HFFc6 (cell line): ENCODE results near the gene TNS3. TPM values are rescaled to one million over a fixed set of nuclear protein-coding genes. Genes with fewer than 3 reads are reported as not detected.

Experiments
- DNase-seq: peaks from one replicate; pipeline ENCODE4 v3.0.0-alpha.2; 2018
- H3K27ac Mint-ChIP-seq: 2 replicates; pipeline ENCODE4 v1.8.0; 2020; ENCODE audit warnings: mild to moderate bottlenecking, mixed read lengths
- H3K27me3 Mint-ChIP-seq: 2 replicates; pipeline ENCODE4 v1.8.0; 2021; ENCODE audit warnings: mild to moderate bottlenecking, moderate library complexity, mixed read lengths; ENCODE audit not compliant: insufficient read depth
- H3K36me3 Mint-ChIP-seq: 2 replicates; pipeline ENCODE4 v1.8.0; 2021; ENCODE audit warnings: low read depth, mixed read lengths
- H3K4me1 Mint-ChIP-seq: 2 replicates; pipeline ENCODE4 v1.8.0; 2020; ENCODE audit warnings: low read depth, mixed read lengths
- H3K4me3 Mint-ChIP-seq: 2 replicates; pipeline ENCODE4 v1.8.0; 2020; ENCODE audit warnings: mild to moderate bottlenecking, moderate library complexity, mixed read lengths
- H3K9me3 Mint-ChIP-seq: 2 replicates; pipeline ENCODE4 v1.8.0; 2020; ENCODE audit warnings: mild to moderate bottlenecking, mixed read lengths
- total RNA-seq, 6 experiments: library from RNA; stranded (reverse); fragmentation: NEBNext Ultra II Directional; extraction: Animal tissue kit (Norgen Biotek cat#: 25700); gene quantifications; 2 replicates in 1 of 6; 3 replicates in 5 of 6; pipeline ENCODE4 v1.2.3, GENCODE V29; 2021
- TF ChIP-seq, protein P1 (sequence below): fragments of 200-600 bp; sonication (generic); IDR thresholded peaks from 2 replicates; pipeline ENCODE4 v1.5.0; 2021; ENCODE audit warnings: antibody characterized with exemption, mild to moderate bottlenecking

TNS3 gene
- total RNA-seq, 6 experiments from 2014 or later: 50.8 to 77.0 (median 67.8) TPM

DNA sequence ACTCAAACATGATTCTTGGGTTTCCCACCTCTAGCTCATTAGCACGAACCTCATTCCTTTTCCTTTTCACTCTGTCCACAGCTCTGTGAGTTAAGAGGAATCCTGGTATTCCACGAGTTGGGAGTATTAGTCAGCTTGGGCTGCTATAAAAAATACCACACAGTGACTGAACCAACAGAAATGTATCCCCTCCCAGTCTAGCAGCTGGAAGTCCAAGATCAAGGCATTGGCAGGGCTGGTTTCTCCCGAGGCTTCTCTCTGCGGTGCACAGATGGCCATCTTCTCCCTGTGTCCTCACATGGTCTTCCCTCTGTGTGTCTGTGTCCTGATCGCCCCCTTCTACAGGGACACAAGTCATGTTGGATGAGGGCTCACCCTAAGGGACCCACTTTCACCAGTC lies 261.6 kb downstream of the TNS3 start:
- Mint-ChIP-seq H3K27ac (peak overlapping the region; percentile 31; the same call in 1 of the 2 replicates), H3K9me3 (peaks cover 14% of the 10 kb centered on the region), H3K4me1 (peaks cover 29% of the 10 kb centered on the region), H3K27me3 (peaks cover 5% of the 10 kb centered on the region), H3K36me3 (peaks cover 58% of the 10 kb centered on the region), H3K4me3 (no peak overlapping the region)
- TF ChIP-seq, protein P1, sequence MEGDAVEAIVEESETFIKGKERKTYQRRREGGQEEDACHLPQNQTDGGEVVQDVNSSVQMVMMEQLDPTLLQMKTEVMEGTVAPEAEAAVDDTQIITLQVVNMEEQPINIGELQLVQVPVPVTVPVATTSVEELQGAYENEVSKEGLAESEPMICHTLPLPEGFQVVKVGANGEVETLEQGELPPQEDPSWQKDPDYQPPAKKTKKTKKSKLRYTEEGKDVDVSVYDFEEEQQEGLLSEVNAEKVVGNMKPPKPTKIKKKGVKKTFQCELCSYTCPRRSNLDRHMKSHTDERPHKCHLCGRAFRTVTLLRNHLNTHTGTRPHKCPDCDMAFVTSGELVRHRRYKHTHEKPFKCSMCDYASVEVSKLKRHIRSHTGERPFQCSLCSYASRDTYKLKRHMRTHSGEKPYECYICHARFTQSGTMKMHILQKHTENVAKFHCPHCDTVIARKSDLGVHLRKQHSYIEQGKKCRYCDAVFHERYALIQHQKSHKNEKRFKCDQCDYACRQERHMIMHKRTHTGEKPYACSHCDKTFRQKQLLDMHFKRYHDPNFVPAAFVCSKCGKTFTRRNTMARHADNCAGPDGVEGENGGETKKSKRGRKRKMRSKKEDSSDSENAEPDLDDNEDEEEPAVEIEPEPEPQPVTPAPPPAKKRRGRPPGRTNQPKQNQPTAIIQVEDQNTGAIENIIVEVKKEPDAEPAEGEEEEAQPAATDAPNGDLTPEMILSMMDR: no peak
- DNase-seq: peak; percentile 31

DNA sequence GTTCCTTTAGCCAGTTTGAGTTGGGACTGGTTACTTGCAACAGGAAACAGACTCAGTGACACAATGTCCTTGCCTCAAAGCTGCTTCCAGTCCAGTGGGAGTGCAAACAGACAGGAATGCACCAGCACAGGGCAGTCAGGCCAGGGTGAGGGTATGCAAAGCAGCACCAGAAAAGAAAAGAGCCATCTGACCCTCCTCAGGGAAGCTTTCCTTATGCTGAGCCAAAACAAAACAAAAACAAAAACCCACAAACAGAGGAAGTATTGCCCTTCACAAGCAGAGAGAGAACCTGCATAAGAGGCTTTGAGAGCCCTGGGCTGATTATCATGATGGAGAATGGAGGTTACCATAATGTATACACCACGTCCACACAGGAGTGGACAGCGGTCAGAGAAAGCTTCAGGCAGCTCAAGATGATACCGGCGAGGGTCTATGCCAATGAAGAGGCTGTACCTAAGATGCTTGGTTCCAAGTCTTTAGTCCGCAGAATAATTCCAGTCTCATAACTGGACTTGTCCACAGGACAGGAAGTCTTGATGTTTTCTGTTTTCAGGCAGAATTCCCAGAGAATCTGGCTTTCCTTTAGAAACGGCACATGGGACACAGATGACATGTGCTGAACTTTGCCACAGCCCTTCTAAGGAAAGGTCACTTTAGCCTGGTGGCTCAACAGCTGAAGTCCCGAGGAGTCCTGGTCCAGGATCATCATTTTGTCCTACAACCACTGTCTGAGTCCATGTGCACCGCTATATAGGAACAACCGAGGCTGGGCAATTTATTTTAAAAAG lies 263.3 kb downstream of the TNS3 start:
- peaks cover 38% of the 10 kb centered on the region for H3K4me1 Mint-ChIP-seq
- H3K27me3 Mint-ChIP-seq: peaks cover 7% of the 10 kb centered on the region
- TF ChIP-seq, protein P1: no peak
- H3K36me3 Mint-ChIP-seq: peaks cover 58% of the 10 kb centered on the region
- no peak for DNase-seq
- H3K27ac Mint-ChIP-seq: no peak overlapping the region
- no peak overlapping the region for H3K4me3 Mint-ChIP-seq
- peaks cover 14% of the 10 kb centered on the region for H3K9me3 Mint-ChIP-seq

DNA sequence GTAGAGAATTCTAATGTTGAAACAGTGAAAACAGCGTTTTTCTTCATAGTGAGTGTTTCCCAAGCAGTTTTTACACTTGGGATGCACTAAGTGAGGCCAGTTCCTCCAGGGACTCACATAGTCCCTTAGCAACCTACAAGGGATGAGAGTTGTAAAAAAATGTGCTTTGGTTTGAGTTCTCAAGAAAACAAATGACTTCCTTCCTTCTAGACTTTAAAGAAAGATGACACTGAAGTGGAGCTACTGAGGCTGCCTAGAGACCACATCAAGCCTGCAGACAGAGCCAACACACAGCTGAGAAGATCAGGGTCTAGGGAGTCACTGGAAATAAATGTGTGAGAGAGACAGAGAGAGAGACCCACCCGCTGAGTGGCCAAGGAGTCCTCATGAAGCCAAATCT lies 264.4 kb downstream of the TNS3 start:
- DNase-seq: no peak
- peaks cover 59% of the 10 kb centered on the region for H3K36me3 Mint-ChIP-seq
- TF ChIP-seq, protein P1: no peak
- H3K9me3 Mint-ChIP-seq: peaks cover 14% of the 10 kb centered on the region
- peaks cover 38% of the 10 kb centered on the region for H3K4me1 Mint-ChIP-seq
- peaks cover 7% of the 10 kb centered on the region for H3K27me3 Mint-ChIP-seq
- no peak overlapping the region for H3K4me3 Mint-ChIP-seq
- H3K27ac Mint-ChIP-seq: 0 out of 2 replicates have a peak overlapping the region, but pooled peaks have one; percentile 11

DNA sequence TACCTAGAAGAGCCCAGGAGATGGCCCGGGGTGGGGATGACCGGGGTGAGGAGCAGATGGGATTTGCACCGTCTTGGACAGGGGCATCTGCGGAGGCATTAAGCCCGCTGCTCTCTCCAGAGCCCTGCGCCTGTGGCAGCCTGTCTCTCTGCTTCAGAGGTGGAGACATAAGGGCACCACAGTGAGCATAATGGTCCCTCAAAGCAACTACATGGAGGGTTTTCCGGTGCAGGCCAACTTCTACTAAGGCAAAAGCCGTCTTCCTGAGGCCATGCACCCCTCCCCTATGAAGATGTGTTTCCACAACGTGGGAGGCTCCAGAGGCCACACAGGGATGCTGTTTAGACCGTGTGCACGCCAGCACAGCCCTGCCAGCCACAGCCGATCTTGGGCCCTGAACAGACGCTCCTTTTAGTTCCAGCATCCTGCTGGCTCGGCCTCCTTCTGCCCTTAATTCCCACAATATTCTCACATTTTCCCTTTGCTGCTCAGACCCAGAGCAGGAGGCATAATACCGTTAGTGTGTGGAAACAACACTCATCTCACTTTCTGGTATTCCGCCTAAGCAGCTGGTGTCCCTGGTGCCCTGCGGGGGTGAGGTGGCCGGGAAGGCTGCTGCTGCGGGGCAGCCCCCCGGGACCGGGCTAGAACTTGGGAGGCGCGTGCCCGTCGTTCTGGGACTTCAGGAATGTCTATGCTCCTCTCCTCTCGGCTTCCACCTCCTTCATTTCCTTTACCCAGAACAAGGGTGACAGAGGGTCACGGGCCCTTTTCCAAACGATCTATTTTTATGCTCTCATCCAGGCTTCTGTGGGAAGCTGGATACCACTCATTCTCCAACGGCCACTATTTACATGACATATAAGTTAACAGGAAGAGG lies 266.9 kb downstream of the TNS3 start:
- H3K27me3 Mint-ChIP-seq: peaks cover 2% of the 10 kb centered on the region
- peaks cover 4% of the 10 kb centered on the region; the same call in 1 of the 2 replicates for H3K9me3 Mint-ChIP-seq
- H3K27ac Mint-ChIP-seq: peak overlapping the region; percentile 87
- peak overlapping the region; percentile 69 for H3K4me3 Mint-ChIP-seq
- DNase-seq: peak; percentile 10
- peaks cover 58% of the 10 kb centered on the region for H3K36me3 Mint-ChIP-seq
- TF ChIP-seq, protein P1: no peak
- H3K4me1 Mint-ChIP-seq: peaks cover 29% of the 10 kb centered on the region

DNA sequence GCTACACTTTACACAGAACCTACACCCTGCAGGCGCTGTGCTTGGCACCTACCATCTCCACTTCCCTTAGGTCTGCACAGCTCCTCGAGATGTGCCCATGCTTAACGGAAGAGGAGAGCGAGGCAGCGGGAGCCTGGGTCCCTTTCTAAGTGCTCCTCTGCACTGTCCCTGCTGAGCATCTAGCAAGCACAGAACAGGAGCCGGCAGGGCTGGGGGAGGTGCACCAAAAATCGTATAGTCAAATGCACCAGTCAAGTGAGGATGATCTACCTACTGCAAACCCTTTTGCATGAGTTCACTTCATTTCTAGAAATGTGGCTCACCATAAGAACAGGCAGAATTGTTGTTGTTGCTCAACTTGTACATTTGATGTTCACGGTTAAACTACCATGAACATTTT lies 267.7 kb downstream of the TNS3 start:
- peak overlapping the region; percentile 54 for H3K4me3 Mint-ChIP-seq
- TF ChIP-seq, protein P1: no peak
- peaks cover 31% of the 10 kb centered on the region for H3K4me1 Mint-ChIP-seq
- peak overlapping the region; percentile 31; the same call in 1 of the 2 replicates for H3K27ac Mint-ChIP-seq
- H3K9me3 Mint-ChIP-seq: peaks cover 4% of the 10 kb centered on the region; the same call in 1 of the 2 replicates
- peaks cover 57% of the 10 kb centered on the region for H3K36me3 Mint-ChIP-seq
- H3K27me3 Mint-ChIP-seq: peaks cover 2% of the 10 kb centered on the region
- no peak for DNase-seq
